GM04503 (cell line): ENCODE data around the gene EYS.
"Not testable (repeated sequence)": the region's sequence is repeated elsewhere in the genome, so short reads cannot be mapped to it uniquely, and the experiment has no call there.

Experiments used
- DNase-seq: peaks from one replicate; pipeline ENCODE4 v3.0.0-alpha.2; 2012; ENCODE audit warnings: low read depth

EYS gene

GRCh38 chr6:63817492-63818050, 1889.5 kb downstream of the EYS start:
- DNase-seq, result no peak

GRCh38 chr6:63816982-63817436, 1890.0 kb downstream of the EYS start:
- no peak for DNase-seq

- DNase-seq, result no peak
Measured at GRCh38 chr6:63816401-63816981, 1890.5 kb downstream of the EYS start.

- DNase-seq, result no peak
Measured at GRCh38 chr6:63814459-63814858, 1892.6 kb downstream of the EYS start.

GRCh38 chr6:63813566-63814120, 1893.4 kb downstream of the EYS start:
- DNase-seq, result no peak

- DNase-seq, result no peak
Measured at GRCh38 chr6:63808576-63808975, 1898.5 kb downstream of the EYS start.

- no peak for DNase-seq
Measured at GRCh38 chr6:63807056-63807455, 1900.0 kb downstream of the EYS start.

GRCh38 chr6:63806573-63806913, 1900.5 kb downstream of the EYS start:
- DNase-seq, result no peak

- peak; percentile 64 for DNase-seq
Measured at GRCh38 chr6:63805808-63806572, 1901.0 kb downstream of the EYS start.

GRCh38 chr6:63805345-63805744, 1901.7 kb downstream of the EYS start:
- no peak for DNase-seq

GRCh38 chr6:63804381-63804956, 1902.6 kb downstream of the EYS start:
- peak; percentile 70 for DNase-seq

GRCh38 chr6:63803371-63803770, 1903.7 kb downstream of the EYS start:
- DNase-seq, result no peak

GRCh38 chr6:63802606-63803206, 1904.3 kb downstream of the EYS start:
- no peak for DNase-seq

- DNase-seq, result not testable (repeated sequence)
Measured at GRCh38 chr6:63800386-63800785, 1906.6 kb downstream of the EYS start.

- no peak for DNase-seq
Measured at GRCh38 chr6:63799813-63800212, 1907.2 kb downstream of the EYS start.

GRCh38 chr6:63799313-63799712, 1907.7 kb downstream of the EYS start:
- no peak for DNase-seq

- DNase-seq, result no peak
Measured at GRCh38 chr6:63798378-63798777, 1908.6 kb downstream of the EYS start.

- DNase-seq, result no peak
Measured at GRCh38 chr6:63797721-63798120, 1909.3 kb downstream of the EYS start.

GRCh38 chr6:63795826-63796225, 1911.2 kb downstream of the EYS start:
- DNase-seq, result no peak

GRCh38 chr6:63795006-63795405, 1912.0 kb downstream of the EYS start:
- DNase-seq, result peak; percentile 6

GRCh38 chr6:63793465-63794137, 1913.4 kb downstream of the EYS start:
- no peak for DNase-seq
